HepG2 (cell line): ENCODE data around the gene HS6ST1. TPM values are rescaled to one million over a fixed set of nuclear protein-coding genes. Genes with fewer than 3 reads are reported as not detected.

ENCODE experiments used
- ATAC-seq: fragments of 200-7000 bp; cut with Tn5 transposase; 3 replicates; pipeline ENCODE4 v1.9.1; 2020; ENCODE audit warnings: mild to moderate bottlenecking, moderate library complexity
- BruUV-seq: library from RNA; stranded (reverse); fragments of 400-500 nt; replicated peaks from 2 replicates; lab custom pipeline; 2021; lab: Mats Ljungman, UMichigan
- CTCF ChIA-PET: fragments of 300-600 bp; formaldehyde crosslinking; extraction: SDS; loops from one replicate; lab custom pipeline; 2021; ENCODE audit warnings: low total read pairs, inconsistent platforms, low intra/inter-chr PET ratio; lab: Yijun Ruan, JAX
- POLR2A ChIA-PET: fragments of 350-600 bp; sonication (Branson Sonifier 250); formaldehyde crosslinking; loops from one replicate; lab custom pipeline; 2020; ENCODE audit warnings: antibody characterized with exemption, inconsistent platforms; lab: Yijun Ruan, JAX
- DNase-seq: peaks from one replicate; pipeline ENCODE4 v3.0.0-alpha.2; 2015; ENCODE audit warnings: low spot score
- FAIRE-seq: peaks from 3 replicates; lab custom pipeline; 2011; peaks lifted over from hg19 to GRCh38; lab: Jason Lieb, UNC
- H2AFZ ChIP-seq: one replicate; pipeline ENCODE4 v1.6.1; 2011; ENCODE audit warnings: low read length, inconsistent platforms
- H3K27ac ChIP-seq: fragments of 300-600 bp; 3 replicates; pipeline ENCODE4 v1.8.0; 2011; ENCODE audit warnings: mixed run types, mild to moderate bottlenecking, mixed read lengths, low read length, inconsistent platforms; ENCODE audit not compliant: insufficient read depth; ENCODE audit errors: extremely low read length
- H3K27me3 ChIP-seq, 2 experiments: fragments of 200-600 bp in 1 of 2; 2 replicates in 1 of 2; 3 replicates in 1 of 2; pipeline versions ENCODE4 v1.6.0 to v1.8.0; 2011; ENCODE audit warnings: low read length in 2 of 2, mild to moderate bottlenecking in 2 of 2, moderate library complexity in 2 of 2, inconsistent platforms in 1 of 2; ENCODE audit not compliant: insufficient read depth in 2 of 2, control insufficient read depth in 1 of 2
- H3K36me3 ChIP-seq, 2 experiments: fragments of 200-600 bp in 1 of 2; replicated peaks in 1 of 2; 2 replicates in 1 of 2; 3 replicates in 1 of 2; pipeline versions ENCODE4 v1.5.1 to v1.8.0; 2011; ENCODE audit warnings: low read length in 2 of 2, inconsistent platforms in 1 of 2; ENCODE audit not compliant: insufficient read depth in 2 of 2, control insufficient read depth in 1 of 2
- H3K4me1 ChIP-seq: 2 replicates; pipeline ENCODE4 v1.5.1; 2012; ENCODE audit warnings: low read length, inconsistent platforms; ENCODE audit not compliant: insufficient read depth
- H3K4me2 ChIP-seq: 2 replicates; pipeline ENCODE4 v1.6.0; 2011; ENCODE audit warnings: low read depth, low read length, inconsistent platforms
- H3K4me3 ChIP-seq, 3 experiments: fragments of 200-600 bp in 1 of 3; sonication (generic), shearing (Covaris generic) in 1 of 3; replicated peaks in 1 of 3; 2 replicates each; pipeline ENCODE4 v1.5.1; 2011 to 2016; ENCODE audit warnings: low read length in 3 of 3, inconsistent platforms in 2 of 3, low read depth in 2 of 3, mild to moderate bottlenecking in 2 of 3, control low read depth in 1 of 3, mixed read lengths in 1 of 3; ENCODE audit not compliant: insufficient read depth in 1 of 3
- H3K79me2 ChIP-seq: one replicate; pipeline ENCODE4 v1.6.1; 2011; ENCODE audit warnings: low read length, inconsistent platforms; ENCODE audit not compliant: insufficient read depth
- H3K9ac ChIP-seq: 2 replicates; pipeline ENCODE4 v1.6.0; 2011; ENCODE audit warnings: mild to moderate bottlenecking, low read depth, low read length, inconsistent platforms; ENCODE audit not compliant: insufficient read depth
- H3K9me3 ChIP-seq: 2 replicates; pipeline ENCODE4 v1.5.1; 2012; ENCODE audit warnings: mild to moderate bottlenecking, low read length
- H4K20me1 ChIP-seq: 2 replicates; pipeline ENCODE4 v1.6.0; 2011; ENCODE audit warnings: inconsistent platforms, mild to moderate bottlenecking, low read length, moderate library complexity; ENCODE audit not compliant: insufficient read depth
- HIVEP1 ChIP-seq: sonication (generic); formaldehyde crosslinking; IDR thresholded peaks from 2 replicates; pipeline ENCODE4 v1.4.0; 2020; ENCODE audit warnings: mild to moderate bottlenecking, missing genetic modification reagents
- NFKB2 ChIP-seq: sonication (generic); formaldehyde crosslinking; IDR thresholded peaks from 2 replicates; pipeline ENCODE4 v1.4.0; 2020; ENCODE audit warnings: missing genetic modification reagents, borderline replicate concordance
- NPAS2 ChIP-seq: sonication (generic); formaldehyde crosslinking; IDR thresholded peaks from 2 replicates; pipeline ENCODE4 v1.8.0; 2022; ENCODE audit warnings: mild to moderate bottlenecking, missing genetic modification reagents, borderline replicate concordance
- PAWR ChIP-seq: sonication (generic); formaldehyde crosslinking; IDR thresholded peaks from 2 replicates; pipeline ENCODE4 v1.4.0; 2020; ENCODE audit warnings: missing genetic modification reagents, mild to moderate bottlenecking, borderline replicate concordance
- POGK ChIP-seq: sonication (generic); formaldehyde crosslinking; conservative IDR thresholded peaks from 2 replicates; pipeline ENCODE4 v1.8.0; 2022; ENCODE audit warnings: mild to moderate bottlenecking, moderate library complexity, missing genetic modification reagents
- ZBTB25 ChIP-seq: IDR thresholded peaks from 2 replicates; pipeline ENCODE4 v1.6.1; 2018; ENCODE audit warnings: missing genetic modification reagents
- ZNF12 ChIP-seq: sonication (generic); formaldehyde crosslinking; IDR thresholded peaks from 2 replicates; pipeline ENCODE4 v1.5.0; 2020; ENCODE audit warnings: missing genetic modification reagents
- ZNF503 ChIP-seq: sonication (generic); formaldehyde crosslinking; IDR thresholded peaks from 2 replicates; pipeline ENCODE4 v1.4.0; 2020; ENCODE audit warnings: missing genetic modification reagents
- ZNF652 ChIP-seq: IDR thresholded peaks from 2 replicates; pipeline ENCODE4 v1.6.1; 2016; ENCODE audit warnings: low read depth, borderline replicate concordance
- ZNF75D ChIP-seq: sonication (generic); formaldehyde crosslinking; IDR thresholded peaks from 2 replicates; pipeline ENCODE4 v1.8.1; 2023; ENCODE audit warnings: missing genetic modification reagents, mild to moderate bottlenecking, borderline replicate concordance
- ZNF768 ChIP-seq: sonication (generic); formaldehyde crosslinking; IDR thresholded peaks from 2 replicates; pipeline ENCODE4 v1.4.0; 2020; ENCODE audit warnings: missing genetic modification reagents
- WGBS: methylation state at CpG from one replicate; pipeline ENCODE4 v1.1.6; 2017; ENCODE audit warnings: low lambda C conversion rate; 5-methylcytosine and 5-hydroxymethylcytosine counted together
- in situ Hi-C: cut with HindIII; loops from 2 replicates; pipeline ENCODE4 v1.10.0; 2017; ENCODE audit warnings: low pct_unique_long_range_greater_than_20kb; ENCODE audit not compliant: extremely low pct_ligation_motif_present
- intact Hi-C: fragments of 100-400 bp; cut with micrococcal nuclease; formaldehyde crosslinking; loops from one replicate; pipeline ENCODE4 v1.10.0; 2022; ENCODE audit not compliant: unreplicated experiment
- polyA plus RNA-seq, 8 experiments: library from polyadenylated mRNA; depleted of rRNA in 3 of 8; stranded (reverse) in 7 of 8; unstranded in 1 of 8; fragments of >200 nt; fragmentation: Illumina TruSeq in 4 of 8; extraction: Trizol in 4 of 8; gene quantifications; 2 replicates each; pipeline versions ENCODE4 v1.2.1 to v1.2.3, GENCODE V29; 2011 to 2016; ENCODE audit warnings: low read depth in 4 of 8, missing spikeins in 1 of 8, mixed read lengths in 1 of 8; ENCODE audit not compliant: insufficient read depth in 1 of 8
- total RNA-seq, 5 experiments: library from RNA; depleted of rRNA; stranded (reverse); fragments of >200 nt; fragmentation: Illumina TruSeq; extraction: Trizol; gene quantifications; 2 replicates each; pipeline ENCODE4 v1.2.3, GENCODE V29; 2016; ENCODE audit warnings: low read depth in 1 of 5

HS6ST1 gene
- total and polyA plus RNA-seq, 2 of the 13 experiments (the other 11 are each of a cell fraction or from before 2014, with no cell fraction given), result 34.5 to 84.6 TPM

- intact Hi-C loops, result no loop called here
- ChIA-PET CTCF (no interaction called here), POLR2A (interaction anchor here (0.9 to 1.3 kb wide), 3 partner anchors 10 to 235 kb away, joined by 3 to 4 read pairs (median 3); no protein-coding TSS in a partner anchor)
- Histone ChIP-seq H3K4me1 (peaks cover 49% of the 10 kb centered on the region), H3K4me3 (peak overlapping the region in 1 of 3 experiments; percentile 29; a peak in 1 of 6 replicates), H3K36me3 (no peaks in the 10 kb centered on the region), H3K9ac (no peak overlapping the region), H3K27ac (no peak overlapping the region), H3K79me2 (no peaks in the 10 kb centered on the region), H2AFZ (no peak overlapping the region), H3K27me3 (no peaks in the 10 kb centered on the region), H3K4me2 (peak overlapping the region; percentile 66), H4K20me1 (no peaks in the 10 kb centered on the region), H3K9me3 (no peaks in the 10 kb centered on the region)
- no TSS peak for BruUV-seq
- DNase-seq, result no peak
- no peak for FAIRE-seq
- WGBS, result 16% methylated on average over 12 of the region's 13 CpGs
- ATAC-seq, result peak; percentile 36
- in situ Hi-C loops, result no loop called here
- TF ChIP-seq HIVEP1 (CRISPR knock-in tag) (no peak), ZNF652 (no peak), ZNF768 (CRISPR knock-in tag) (peak; percentile 42; the same call in 1 of the 2 replicates), NFKB2 (no peak; the same call in 1 of the 2 replicates), ZNF12 (CRISPR knock-in tag) (no peak), ZNF503 (no peak), ZBTB25 (CRISPR knock-in tag) (no peak), ZNF75D (CRISPR knock-in tag) (no peak), PAWR (CRISPR knock-in tag) (no peak), NPAS2 (CRISPR knock-in tag) (no peak), POGK (CRISPR knock-in tag) (no peak)
Measured at GRCh38 chr2:128325611-128326181, 7.0 kb upstream of the HS6ST1 start.
